Immature natural killer cell (primary cell): ENCODE data around the gene SEC23A. TPM values are rescaled to one million over a fixed set of nuclear protein-coding genes. Genes with fewer than 3 reads are reported as not detected.
A peak's percentile ranks its signal among the peaks of the same experiment; 100 is the strongest.
"Not testable (repeated sequence)": the region's sequence is repeated elsewhere in the genome, so short reads cannot be mapped to it uniquely, and the experiment has no call there.

Experiments used
- DNase-seq, 3 donors: peaks; one replicate each; pipeline ENCODE4 v3.0.0; 2022; ENCODE audit warnings: mixed read lengths in 1 of 3
- H3K27ac Mint-ChIP-seq, 6 donors: one replicate each; pipeline ENCODE4 v1.8.0; 2020; ENCODE audit warnings: mixed read lengths in 6 of 6, mild to moderate bottlenecking in 5 of 6, inconsistent platforms in 4 of 6, moderate library complexity in 3 of 6
- H3K27me3 Mint-ChIP-seq, 3 donors: one replicate each; pipeline ENCODE4 v1.8.0; 2020 to 2021; ENCODE audit warnings: low read depth in 3 of 3, mild to moderate bottlenecking in 3 of 3, mixed read lengths in 3 of 3, moderate library complexity in 3 of 3, inconsistent platforms in 1 of 3
- H3K36me3 Mint-ChIP-seq, 3 donors: one replicate each; pipeline ENCODE4 v1.8.0; 2020; ENCODE audit warnings: mixed read lengths in 3 of 3, inconsistent platforms in 2 of 3, mild to moderate bottlenecking in 2 of 3
- H3K4me1 Mint-ChIP-seq, 2 donors: one replicate each; pipeline ENCODE4 v1.8.0; 2020; ENCODE audit warnings: inconsistent platforms in 2 of 2, mild to moderate bottlenecking in 2 of 2, mixed read lengths in 2 of 2, moderate library complexity in 1 of 2
- H3K4me3 Mint-ChIP-seq, 5 donors: one replicate each; pipeline ENCODE4 v1.8.0; 2020; ENCODE audit warnings: mild to moderate bottlenecking in 5 of 5, mixed read lengths in 5 of 5, inconsistent platforms in 3 of 5, moderate library complexity in 3 of 5
- H3K9me3 Mint-ChIP-seq, 6 donors: one replicate each; pipeline ENCODE4 v1.8.0; 2020; ENCODE audit warnings: mild to moderate bottlenecking in 6 of 6, mixed read lengths in 6 of 6, inconsistent platforms in 4 of 6, moderate library complexity in 3 of 6
- polyA plus RNA-seq, 3 donors: library from polyadenylated mRNA; unstranded; fragments of 300-500 nt; fragmentation: Illumina TruSeq; gene quantifications; one replicate each; pipeline ENCODE4 v1.2.3, GENCODE V29; 2021

The SEC23A gene
- polyA plus RNA-seq, 3 donors from 2014 or later = 19.3 to 35.1 (median 29.1) TPM

DNA sequence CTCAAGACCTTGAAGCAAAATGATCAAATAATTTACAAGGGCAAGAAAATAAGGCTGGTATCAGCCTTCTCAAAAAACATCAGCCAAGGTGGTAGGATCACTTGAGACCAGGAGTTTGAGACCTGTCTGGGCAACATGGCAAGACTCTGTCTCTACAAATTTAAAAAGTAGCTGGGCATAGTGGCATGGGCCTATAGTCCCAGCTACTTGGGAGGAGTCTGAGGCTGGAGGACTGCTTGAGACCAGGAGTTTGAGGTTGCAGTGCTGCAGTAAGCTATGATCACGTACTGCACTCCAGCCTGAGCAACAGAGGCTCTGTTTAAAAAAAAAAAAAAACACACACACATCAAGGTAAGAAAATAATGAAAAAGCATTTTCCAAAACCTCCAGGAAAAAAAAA is 22.1 kb downstream of the SEC23A start:
- peaks cover 0 to 3% (median 0%) of the 10 kb centered on the region in 3 donors for H3K27me3 Mint-ChIP-seq
- H3K4me1 Mint-ChIP-seq = no peaks in the 10 kb centered on the region
- no peak overlapping the region for H3K4me3 Mint-ChIP-seq
- no peak for DNase-seq
- H3K9me3 Mint-ChIP-seq = no peaks in the 10 kb centered on the region
- H3K36me3 Mint-ChIP-seq = peaks cover 18 to 51% (median 23%) of the 10 kb centered on the region in 3 donors
- peak overlapping the region in 5 of 6 donors; percentile 13 to 83 (median 65) for H3K27ac Mint-ChIP-seq

DNA sequence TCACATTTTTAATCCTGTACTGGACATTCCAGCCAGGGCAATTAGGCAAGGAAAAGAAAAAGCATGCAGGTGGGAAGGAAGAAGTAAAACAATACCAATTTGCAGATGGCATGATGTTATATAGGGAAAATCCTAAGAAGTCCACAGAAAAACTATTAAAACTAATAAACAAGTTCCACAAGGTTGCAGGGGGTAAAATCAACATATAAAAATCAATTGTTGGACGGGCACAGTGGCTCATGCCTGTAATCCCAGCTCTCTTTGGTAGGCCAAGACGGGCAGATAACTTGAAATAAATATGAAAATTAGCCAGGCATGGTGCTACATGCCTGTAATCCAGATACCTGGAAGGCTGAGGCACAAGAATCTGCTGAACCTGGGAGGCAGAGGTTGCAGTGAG is 31.9 kb downstream of the SEC23A start:
- Mint-ChIP-seq H3K4me3 (no peak overlapping the region), H3K27me3 (no peaks in the 10 kb centered on the region), H3K27ac (no peak overlapping the region), H3K36me3 (peaks cover 20 to 35% (median 25%) of the 10 kb centered on the region in 3 donors), H3K9me3 (no peaks in the 10 kb centered on the region), H3K4me1 (peaks cover 4 to 6% of the 10 kb centered on the region in 2 donors)
- no peak for DNase-seq

DNA sequence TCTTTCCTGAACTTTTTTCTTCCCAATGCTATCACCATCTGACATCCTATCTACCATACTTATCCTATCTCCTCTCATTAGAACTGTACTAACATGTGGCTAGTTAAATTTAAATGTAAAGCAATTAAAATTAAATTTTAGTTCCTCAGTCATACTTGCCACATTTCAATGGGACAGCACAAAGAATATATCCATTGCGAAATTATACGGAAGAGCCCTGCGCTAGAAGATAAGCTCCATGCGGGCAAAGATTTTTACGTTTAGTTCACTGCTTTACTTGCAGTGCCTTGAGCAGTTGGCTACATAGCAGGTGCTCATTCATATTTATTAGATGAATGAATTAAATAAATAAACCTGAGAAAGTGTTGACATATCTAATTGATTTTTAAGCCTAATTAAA is 33.1 kb downstream of the SEC23A start:
- Mint-ChIP-seq H3K4me3 (no peak overlapping the region), H3K27me3 (no peaks in the 10 kb centered on the region), H3K27ac (no peak overlapping the region), H3K9me3 (peaks cover 0 to 2% (median 0%) of the 10 kb centered on the region in 6 donors), H3K36me3 (peaks cover 20 to 31% (median 22%) of the 10 kb centered on the region in 3 donors), H3K4me1 (peaks cover 4 to 6% of the 10 kb centered on the region in 2 donors)
- no peak for DNase-seq

DNA sequence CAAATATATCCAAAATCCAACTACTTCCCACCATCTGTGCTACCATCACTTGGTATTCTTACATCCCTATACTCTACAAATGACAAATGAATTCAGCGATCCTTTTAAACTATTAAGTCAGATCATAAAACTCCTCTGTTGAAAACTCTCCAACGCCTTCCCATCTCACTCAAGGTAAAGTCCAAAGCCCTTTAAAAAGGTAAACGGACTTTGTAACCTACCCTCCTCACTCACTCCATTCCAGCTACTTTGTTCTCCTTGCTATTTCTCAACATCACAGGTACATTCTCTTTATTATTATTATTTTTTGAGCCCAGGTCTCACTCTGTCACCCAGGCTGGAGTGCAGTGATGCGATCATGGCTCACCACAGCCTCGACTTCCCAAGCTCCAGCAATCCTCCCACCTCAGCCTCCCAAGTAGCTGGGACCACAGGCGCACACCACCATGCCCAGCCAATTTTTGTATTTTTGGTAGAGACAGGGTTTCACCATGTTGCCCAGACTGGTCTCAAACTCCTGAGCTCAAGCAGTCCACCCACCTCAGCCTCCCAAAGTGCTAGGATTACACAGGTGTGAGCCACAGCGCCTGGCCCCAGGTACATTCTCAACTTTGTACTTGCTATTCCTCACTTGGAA is 33.7 kb downstream of the SEC23A start:
- not testable (repeated sequence) for H3K9me3 Mint-ChIP-seq, H3K4me1 Mint-ChIP-seq, H3K4me3 Mint-ChIP-seq, DNase-seq, H3K27me3 Mint-ChIP-seq
- peaks cover 20 to 30% (median 26%) of the 10 kb centered on the region in 3 donors for H3K36me3 Mint-ChIP-seq
- peak overlapping the region in 1 of 6 donors; percentile 77 for H3K27ac Mint-ChIP-seq

DNA sequence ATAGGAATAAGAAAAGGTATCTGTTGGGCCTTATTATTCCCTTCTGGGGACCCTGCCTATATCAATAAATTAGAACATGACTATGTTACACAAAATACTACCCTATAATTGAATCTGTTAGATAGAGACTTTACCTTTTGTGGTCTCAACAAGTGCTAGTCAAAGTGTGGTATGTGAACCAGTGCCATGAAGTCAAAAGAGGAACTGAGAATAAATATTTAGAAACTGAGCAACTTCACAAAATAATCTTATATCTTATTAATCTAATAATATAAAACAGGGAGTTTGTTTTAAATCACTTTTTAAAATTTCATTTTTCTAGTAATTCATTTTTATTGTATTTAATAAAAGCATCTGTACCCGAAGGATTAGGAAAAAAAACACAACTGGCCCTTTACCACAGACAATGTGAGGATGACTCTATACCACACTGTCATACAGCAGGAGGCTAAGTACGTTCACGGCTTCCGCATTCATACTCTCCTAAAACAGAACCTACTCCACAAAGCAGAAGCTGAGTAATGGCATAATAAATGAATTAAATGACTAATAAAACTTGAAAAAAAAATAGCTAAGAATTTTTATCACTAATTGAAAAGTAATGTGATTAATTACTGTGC is 42.1 kb downstream of the SEC23A start:
- H3K27me3 Mint-ChIP-seq = peaks cover 0 to 3% (median 2%) of the 10 kb centered on the region in 3 donors
- no peak for DNase-seq
- peaks cover 52 to 69% (median 67%) of the 10 kb centered on the region in 3 donors for H3K36me3 Mint-ChIP-seq
- no peak overlapping the region for H3K27ac Mint-ChIP-seq
- peaks cover 5 to 28% (median 12%) of the 10 kb centered on the region in 6 donors for H3K9me3 Mint-ChIP-seq
- no peaks in the 10 kb centered on the region for H3K4me1 Mint-ChIP-seq
- no peak overlapping the region for H3K4me3 Mint-ChIP-seq

DNA sequence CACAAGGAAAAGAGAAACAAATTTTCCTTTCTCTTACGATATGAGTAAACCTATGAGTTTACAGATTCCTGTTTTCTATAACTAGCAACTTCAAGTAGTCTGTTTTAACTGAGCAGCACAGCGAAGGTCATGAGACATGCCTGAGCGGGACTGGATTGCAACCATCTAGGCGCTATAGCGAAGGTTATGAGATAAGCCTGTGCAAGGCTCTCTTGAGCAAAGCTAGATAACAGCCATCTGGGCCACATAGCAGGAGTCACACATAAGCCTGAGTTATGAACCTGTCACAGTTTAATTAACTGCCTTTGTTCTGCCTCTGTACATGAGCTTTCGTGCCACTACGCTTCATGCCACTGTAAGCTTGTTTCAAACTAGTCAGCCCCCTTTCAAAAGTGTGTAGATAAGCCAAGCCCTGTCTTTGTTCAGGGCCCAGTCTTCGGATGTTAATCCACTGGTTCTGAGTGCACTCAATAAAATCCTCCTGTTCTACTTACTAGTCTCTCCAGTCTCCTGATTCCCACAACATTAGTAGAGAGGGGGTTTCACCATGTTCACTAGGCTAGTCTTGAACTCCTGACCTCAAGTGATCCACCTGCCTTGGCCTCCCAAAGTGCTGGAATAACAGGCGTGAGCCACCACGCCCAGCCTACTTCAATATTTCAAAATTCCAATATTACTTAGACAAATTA is 47.1 kb downstream of the SEC23A start:
- peaks cover 0 to 3% (median 2%) of the 10 kb centered on the region in 3 donors for H3K27me3 Mint-ChIP-seq
- H3K4me3 Mint-ChIP-seq = no peak overlapping the region
- H3K9me3 Mint-ChIP-seq = peaks cover 7 to 46% (median 22%) of the 10 kb centered on the region in 6 donors
- DNase-seq = peak in 1 of 3 donors; percentile 3
- no peaks in the 10 kb centered on the region for H3K4me1 Mint-ChIP-seq
- H3K27ac Mint-ChIP-seq = no peak overlapping the region
- H3K36me3 Mint-ChIP-seq = peaks cover 64 to 81% (median 75%) of the 10 kb centered on the region in 3 donors

DNA sequence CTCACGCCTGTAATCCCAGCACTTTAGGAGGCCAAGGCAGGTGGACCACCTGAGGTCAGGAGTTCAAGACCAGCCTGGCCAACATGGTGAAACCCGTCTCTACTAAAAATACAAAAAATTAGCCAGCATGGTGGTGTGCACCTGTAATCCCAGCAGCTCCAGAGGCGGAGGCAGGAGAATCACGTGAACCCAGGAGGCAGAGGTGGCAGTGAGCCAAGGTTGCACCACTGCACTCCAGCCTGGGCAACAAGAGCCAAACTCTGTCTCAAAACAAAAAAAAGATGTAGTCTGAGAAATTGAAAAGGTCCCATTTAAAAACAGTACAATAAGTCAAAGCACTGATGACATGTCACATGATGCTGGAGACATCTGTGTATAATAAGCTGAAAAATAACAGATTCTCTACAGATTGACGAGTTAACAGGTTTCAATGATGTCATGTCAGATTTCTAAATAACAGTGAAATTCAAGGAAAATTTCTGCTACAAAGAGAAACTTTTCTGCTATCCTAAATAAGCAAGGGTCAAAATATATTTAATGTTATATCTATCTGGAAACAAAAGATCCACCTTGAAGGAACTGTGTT is 50.1 kb downstream of the SEC23A start:
- not testable (repeated sequence) for H3K27me3 Mint-ChIP-seq, H3K4me3 Mint-ChIP-seq, H3K27ac Mint-ChIP-seq, H3K4me1 Mint-ChIP-seq, DNase-seq
- Mint-ChIP-seq H3K9me3 (peaks cover 4 to 31% (median 19%) of the 10 kb centered on the region in 6 donors), H3K36me3 (peaks cover 47 to 72% (median 65%) of the 10 kb centered on the region in 3 donors)

DNA sequence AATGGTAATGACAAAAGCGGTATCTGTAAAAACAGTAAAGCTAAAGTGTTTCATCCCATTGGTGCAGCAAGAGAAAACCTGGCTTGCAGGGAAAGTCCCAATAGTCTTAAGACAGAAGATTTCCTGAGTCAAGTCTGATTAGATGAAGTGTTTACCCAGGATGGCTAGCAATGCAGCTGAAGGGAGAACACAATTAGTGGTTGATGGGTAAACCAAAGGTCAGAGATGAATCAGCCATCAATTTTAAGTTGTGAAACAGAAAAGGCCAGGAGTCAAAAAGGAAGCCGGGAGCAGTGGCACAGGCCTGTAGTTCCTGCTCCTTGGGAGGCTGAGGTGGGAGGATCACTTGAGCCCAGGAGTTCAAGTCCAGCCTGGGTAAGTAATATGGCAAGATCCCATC is 52.6 kb downstream of the SEC23A start:
- no peak for DNase-seq
- peaks cover 55 to 85% (median 79%) of the 10 kb centered on the region in 3 donors for H3K36me3 Mint-ChIP-seq
- no peaks in the 10 kb centered on the region for H3K4me1 Mint-ChIP-seq
- H3K9me3 Mint-ChIP-seq = peaks cover under 1 to 13% (median 8%) of the 10 kb centered on the region in 6 donors
- H3K4me3 Mint-ChIP-seq = no peak overlapping the region
- peaks cover 0 to 3% (median 0%) of the 10 kb centered on the region in 3 donors for H3K27me3 Mint-ChIP-seq
- peak overlapping the region in 1 of 6 donors; percentile 41 for H3K27ac Mint-ChIP-seq

DNA sequence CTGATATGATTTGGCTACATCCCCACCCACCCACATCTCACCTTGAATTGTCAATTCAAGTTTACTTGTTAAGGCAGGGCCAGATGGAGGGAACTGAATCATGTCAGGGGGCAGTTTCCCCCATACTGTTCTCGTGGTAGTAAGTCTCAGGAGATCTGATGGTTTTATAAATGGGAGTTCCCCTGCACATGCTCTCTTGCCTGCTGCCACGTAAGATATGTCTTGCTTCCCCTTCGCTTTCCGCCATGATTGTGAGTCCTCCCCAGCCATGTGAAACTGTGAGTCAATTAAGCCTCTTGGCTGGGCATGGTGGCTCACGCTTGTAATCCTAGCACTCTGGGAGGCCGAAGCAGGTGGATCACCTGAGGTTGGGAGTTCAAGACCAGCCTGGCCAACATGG is 57.1 kb downstream of the SEC23A start:
- H3K27me3 Mint-ChIP-seq, DNase-seq, H3K27ac Mint-ChIP-seq, H3K9me3 Mint-ChIP-seq, H3K4me1 Mint-ChIP-seq, H3K4me3 Mint-ChIP-seq: not testable (repeated sequence)
- peaks cover 43 to 63% (median 49%) of the 10 kb centered on the region in 3 donors for H3K36me3 Mint-ChIP-seq

DNA sequence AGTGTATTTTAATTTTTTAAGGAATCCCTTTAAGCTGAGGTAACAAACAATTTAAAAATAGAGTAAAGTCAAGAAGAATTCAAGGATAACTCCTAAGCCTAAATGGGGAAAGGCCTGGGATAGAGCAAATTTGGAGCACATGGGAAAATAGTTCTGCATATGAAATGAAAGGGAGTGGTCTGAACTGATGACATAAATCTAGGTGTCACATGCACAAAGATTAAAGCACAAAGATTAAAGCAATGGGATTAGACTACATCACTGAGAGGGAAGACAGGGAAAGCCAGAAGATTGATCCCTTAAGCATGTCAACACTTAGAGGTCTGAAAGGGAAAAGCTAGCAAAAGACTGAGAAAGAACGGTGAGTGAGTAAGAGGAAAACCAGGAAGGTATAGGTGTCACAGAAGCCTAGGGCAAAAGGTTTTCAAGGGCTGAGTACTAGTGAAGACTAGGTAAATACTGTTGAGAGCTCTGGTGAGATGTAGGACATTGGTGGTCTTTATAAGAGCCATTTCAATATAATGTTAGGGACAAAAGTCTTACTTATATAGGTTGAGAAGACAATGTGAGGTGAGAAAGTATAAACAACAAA is 59.6 kb downstream of the SEC23A start:
- peaks cover 0 to 9% of the 10 kb centered on the region in 2 donors for H3K4me1 Mint-ChIP-seq
- no peak overlapping the region for H3K4me3 Mint-ChIP-seq
- H3K9me3 Mint-ChIP-seq = no peaks in the 10 kb centered on the region
- peak overlapping the region in 2 of 6 donors; percentile 0 to 7 for H3K27ac Mint-ChIP-seq
- no peaks in the 10 kb centered on the region for H3K27me3 Mint-ChIP-seq
- no peak for DNase-seq
- H3K36me3 Mint-ChIP-seq = peaks cover 48 to 64% (median 49%) of the 10 kb centered on the region in 3 donors

DNA sequence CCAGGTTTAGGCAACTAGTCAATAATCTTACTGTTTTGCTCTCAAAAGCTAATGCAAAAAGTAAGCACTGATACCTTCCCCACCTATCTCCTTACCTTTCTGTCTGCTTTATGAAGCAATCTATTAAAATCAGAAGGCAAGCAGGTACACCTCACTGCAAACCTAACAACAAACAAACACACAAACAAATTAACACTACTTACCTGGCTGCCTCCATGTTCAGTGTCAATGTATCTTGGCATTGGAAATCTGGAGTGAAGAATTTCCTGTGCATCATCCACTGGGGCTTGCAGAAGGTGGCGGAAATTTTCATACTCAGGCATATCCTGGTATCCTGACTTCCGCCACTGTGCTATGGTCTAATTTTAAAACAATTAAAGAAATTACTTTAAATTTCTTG is 62.5 kb downstream of the SEC23A start:
- Mint-ChIP-seq H3K27ac (peak overlapping the region in 1 of 6 donors; percentile 41), H3K4me3 (no peak overlapping the region), H3K27me3 (no peaks in the 10 kb centered on the region), H3K4me1 (peaks cover 0 to 10% of the 10 kb centered on the region in 2 donors), H3K9me3 (no peaks in the 10 kb centered on the region), H3K36me3 (peaks cover 22 to 40% (median 32%) of the 10 kb centered on the region in 3 donors)
- DNase-seq = no peak

DNA sequence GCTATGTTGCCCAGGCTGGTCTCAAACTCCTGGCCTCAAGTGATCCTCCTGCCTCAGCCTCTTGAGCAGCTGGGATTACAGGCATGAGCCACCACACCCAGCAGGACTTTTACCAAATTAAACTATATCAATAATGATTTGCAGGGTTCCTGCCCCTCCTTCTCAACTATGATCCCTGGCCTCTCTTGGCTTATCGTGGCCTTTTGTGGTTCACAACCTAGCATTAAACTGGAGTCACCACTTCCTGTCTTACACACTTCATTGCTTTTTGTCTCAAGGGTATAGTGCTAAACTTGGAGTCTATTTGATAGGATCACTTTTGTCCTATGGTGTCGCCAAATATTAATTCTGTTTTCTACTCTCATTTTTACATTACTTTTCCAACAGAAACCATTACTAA is 64.5 kb downstream of the SEC23A start:
- no peak for DNase-seq
- no peak overlapping the region for H3K4me3 Mint-ChIP-seq
- H3K9me3 Mint-ChIP-seq = no peaks in the 10 kb centered on the region
- H3K4me1 Mint-ChIP-seq = peaks cover 0 to 10% of the 10 kb centered on the region in 2 donors
- H3K27me3 Mint-ChIP-seq = no peaks in the 10 kb centered on the region
- peak overlapping the region in 4 of 6 donors; percentile 17 to 60 (median 38) for H3K27ac Mint-ChIP-seq
- peaks cover 11 to 30% (median 25%) of the 10 kb centered on the region in 3 donors for H3K36me3 Mint-ChIP-seq

DNA sequence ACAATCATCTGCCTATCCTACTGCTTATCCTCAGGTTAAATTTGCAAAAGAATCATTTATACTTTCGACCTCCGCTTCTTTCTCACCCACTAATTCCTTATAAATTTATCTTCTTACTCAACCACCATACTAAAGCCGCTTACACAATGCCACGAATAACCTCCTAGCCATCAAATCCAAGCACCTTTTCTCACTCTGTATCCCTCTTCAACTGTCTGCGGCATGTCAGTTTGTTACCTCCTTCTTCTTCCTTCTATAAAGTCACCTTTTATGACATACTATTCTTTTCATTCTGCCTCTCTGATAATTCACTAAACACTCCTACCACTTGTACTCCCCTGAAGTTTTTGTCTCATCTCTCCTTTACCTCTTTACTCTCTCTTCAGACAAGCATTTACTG is 66.3 kb downstream of the SEC23A start:
- no peak overlapping the region for H3K27ac Mint-ChIP-seq
- peaks cover 0 to 10% of the 10 kb centered on the region in 2 donors for H3K4me1 Mint-ChIP-seq
- H3K4me3 Mint-ChIP-seq = no peak overlapping the region
- H3K36me3 Mint-ChIP-seq = peaks cover 15 to 27% (median 17%) of the 10 kb centered on the region in 3 donors
- no peaks in the 10 kb centered on the region for H3K9me3 Mint-ChIP-seq
- H3K27me3 Mint-ChIP-seq = no peaks in the 10 kb centered on the region
- no peak for DNase-seq
